GM18867 (cell line): ENCODE measurements around the gene ZNF888.
"Not testable (repeated sequence)": the region's sequence is repeated elsewhere in the genome, so short reads cannot be mapped to it uniquely, and the experiment has no call there.

Experiments
- ATAC-seq: cut with Tn5 transposase; IDR thresholded peaks from one replicate; pipeline ENCODE4 v1.9.1; 2021; ENCODE audit warnings: mild to moderate bottlenecking, moderate library complexity; ENCODE audit not compliant: unreplicated experiment

The ZNF888 gene

DNA sequence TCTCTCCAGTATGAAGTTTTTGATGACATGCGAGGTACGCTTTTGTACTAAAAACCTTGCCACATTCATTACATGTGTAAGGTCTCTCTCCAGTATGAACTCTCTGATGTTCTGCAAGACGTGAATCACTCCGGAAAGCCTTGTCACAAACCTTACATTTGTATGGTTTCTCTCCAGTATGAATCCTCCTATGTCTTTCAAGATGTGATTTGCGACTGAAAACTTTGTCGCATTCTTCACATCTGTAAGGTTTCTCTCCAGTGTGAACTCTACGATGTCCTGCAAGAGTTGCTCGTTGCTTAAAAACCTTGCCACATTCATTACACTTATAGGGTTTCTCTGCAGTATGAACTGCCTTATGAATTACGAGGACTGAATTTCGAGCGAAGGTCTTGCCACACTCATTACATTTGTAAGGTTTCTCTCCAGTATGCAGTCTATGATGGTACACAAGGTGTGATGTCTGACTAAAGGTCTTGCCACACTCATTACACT lies 42.3 kb downstream of the ZNF888 start:
- no peak for ATAC-seq

DNA sequence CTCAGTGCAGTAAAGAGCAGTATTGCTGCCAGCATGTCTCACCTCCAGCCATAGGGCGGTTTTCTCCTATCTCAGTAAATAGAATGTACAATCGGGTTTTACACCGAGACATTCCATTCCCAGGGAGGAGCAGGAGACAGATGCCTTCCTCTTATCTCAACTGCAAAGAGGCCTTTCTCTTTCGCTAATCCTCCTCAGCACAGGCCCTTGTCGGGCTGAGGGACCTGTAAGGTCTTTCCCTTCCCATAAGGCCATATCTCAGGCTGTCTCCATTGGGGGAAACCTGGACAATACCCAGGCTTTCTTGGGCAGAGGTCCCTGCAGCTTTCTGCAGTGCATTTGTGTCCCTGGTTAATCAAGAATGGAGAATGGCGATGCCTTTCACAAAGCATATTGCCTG lies 50.2 kb downstream of the ZNF888 start:
- not testable (repeated sequence) for ATAC-seq

DNA sequence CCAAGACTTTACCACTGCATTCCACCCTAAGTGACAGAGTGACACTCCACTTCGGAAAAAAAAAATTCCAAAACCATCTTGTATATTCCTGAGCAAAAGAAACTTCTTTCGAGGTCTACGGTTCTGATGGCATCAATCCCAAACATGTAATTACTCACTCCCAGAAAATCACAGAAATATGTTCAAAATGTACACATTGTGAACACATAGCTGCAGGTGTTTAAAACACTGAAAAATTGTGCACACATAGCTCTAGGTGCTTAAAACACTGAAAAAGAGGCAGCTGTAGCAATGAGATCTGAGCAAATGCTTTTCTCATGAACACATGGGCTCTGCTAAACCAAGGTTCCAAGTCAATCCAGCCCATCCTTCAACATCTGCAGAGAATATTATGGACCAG lies 51.8 kb downstream of the ZNF888 start:
- ATAC-seq = no peak

DNA sequence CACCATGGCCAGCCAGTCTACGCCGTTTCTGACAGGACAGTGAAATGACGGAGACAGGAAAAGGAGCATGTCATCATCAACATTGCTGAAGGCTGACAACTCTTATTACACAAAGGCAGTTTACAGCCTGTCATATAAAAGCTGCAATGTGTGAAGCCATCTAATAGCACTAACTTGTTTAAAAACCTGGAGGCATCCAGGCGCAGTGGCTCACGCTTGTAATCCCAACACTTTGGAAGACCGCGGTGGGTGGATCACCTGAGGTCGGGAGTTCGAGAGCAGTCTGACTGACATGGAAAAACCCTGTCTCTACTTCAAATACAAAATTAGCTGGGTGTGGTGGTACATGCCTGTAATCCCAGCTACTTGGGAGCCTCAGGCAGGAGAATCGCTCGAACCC lies 55.2 kb downstream of the ZNF888 start:
- not testable (repeated sequence) for ATAC-seq

DNA sequence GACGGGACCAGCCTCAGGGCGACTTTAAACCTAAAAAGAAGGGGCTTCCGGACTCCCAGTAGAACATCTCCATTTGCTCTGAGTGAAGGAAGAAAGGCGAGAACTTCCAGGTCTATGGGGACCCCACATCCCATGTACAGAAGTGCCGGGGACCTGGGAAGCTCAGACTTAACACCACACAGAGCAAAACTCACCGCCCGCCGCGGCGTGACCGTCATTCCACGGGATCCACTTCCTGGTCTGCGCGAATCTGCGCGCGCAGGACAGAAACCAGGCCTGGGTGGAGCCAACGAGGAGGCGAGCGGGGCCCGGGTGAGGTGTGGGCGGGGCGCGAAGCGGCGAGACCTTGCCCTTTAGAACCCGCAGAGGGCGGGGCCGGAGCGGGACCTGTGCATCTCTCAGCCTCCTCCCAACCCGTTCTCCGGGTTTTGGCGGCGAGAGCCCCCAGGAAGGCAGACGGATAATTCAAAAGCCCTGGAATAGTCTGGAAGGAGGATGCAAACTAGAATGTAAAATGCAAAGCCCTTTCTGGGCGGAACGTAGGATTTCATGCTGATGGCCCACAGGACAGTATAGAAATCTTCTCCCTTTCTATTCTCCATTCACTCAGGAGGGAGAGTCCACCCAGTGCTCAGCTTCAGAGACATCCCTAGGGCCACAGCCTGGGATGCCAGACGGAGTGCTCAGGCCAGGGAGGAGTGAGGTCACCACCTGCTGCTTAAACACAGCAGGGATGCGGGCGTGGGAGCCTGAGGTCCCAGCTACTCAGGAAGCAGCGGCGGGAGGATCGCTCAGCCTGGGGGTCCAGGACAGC lies 65.6 kb downstream of the ZNF888 start, which contains the start of gene ZNF468:
ZNF468 (minus strand) TSS at position 242 of the 814 bp plus-strand sequence. CDS start 3,347 bp downstream, outside the sequence.
- peak; percentile 99 for ATAC-seq

DNA sequence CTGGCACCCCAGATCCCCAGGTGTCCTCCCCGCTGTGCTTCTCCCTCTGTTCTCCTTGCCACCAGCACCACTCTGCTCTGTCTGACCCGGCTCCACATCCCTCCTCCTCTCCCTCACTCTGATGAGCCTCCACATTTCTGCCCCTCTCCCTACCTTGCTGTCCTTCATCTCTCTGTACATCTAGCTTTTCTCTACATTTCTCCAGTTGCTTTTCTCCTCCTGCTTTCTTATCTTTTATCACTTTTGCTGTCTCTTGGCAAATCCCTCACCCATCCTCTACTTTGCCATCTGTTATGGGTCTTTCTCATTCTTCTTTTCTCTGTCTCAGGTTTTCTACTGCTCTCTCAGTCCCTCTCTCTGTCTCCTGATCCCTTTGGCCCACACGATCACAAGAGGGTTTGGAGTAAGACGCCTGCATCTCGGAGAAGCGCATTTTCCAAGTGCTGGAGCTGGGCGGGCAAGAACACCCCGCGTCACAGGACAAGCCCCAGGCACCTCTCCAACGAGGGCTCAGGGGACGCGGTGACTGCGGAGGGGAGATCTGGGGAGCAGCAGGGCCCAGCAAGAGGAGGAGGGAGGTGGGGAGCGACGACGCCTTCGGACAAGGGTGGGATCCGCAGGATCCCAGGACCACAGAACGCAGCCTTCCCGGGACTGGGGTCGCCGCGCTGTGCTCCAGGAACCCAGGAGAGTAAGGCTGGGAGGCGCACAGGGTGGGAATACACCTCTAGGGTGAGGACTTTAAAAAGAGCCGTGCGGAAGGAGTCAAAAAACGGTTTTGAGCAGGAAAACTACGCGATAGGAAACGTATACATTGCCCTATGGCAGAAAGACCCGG lies 66.5 kb downstream of the ZNF888 start:
- ATAC-seq = peak; percentile 10
